Muscle layer of colon (tissue), 2 donors: ENCODE data around the gene TRIM52.

Source experiments
- H3K27ac ChIP-seq: one replicate; pipeline ENCODE4 v1.7.0; 2013; ENCODE audit warnings: low read depth, mild to moderate bottlenecking, low read length, moderate library complexity
- H3K27me3 ChIP-seq, 2 donors: one replicate each; pipeline ENCODE4 v1.7.0; 2013; ENCODE audit warnings: low read length in 2 of 2, mild to moderate bottlenecking in 2 of 2; ENCODE audit not compliant: insufficient read depth in 2 of 2, control insufficient read depth in 1 of 2
- H3K36me3 ChIP-seq: one replicate; pipeline ENCODE4 v1.7.0; 2013; ENCODE audit warnings: mild to moderate bottlenecking, low read length; ENCODE audit not compliant: insufficient read depth
- H3K4me1 ChIP-seq: one replicate; pipeline ENCODE4 v1.7.0; 2013; ENCODE audit warnings: mild to moderate bottlenecking, low read length; ENCODE audit not compliant: insufficient read depth
- H3K4me3 ChIP-seq, 2 donors: one replicate each; pipeline ENCODE4 v1.7.0; 2013; ENCODE audit warnings: low read length in 2 of 2, low read depth in 1 of 2, mild to moderate bottlenecking in 1 of 2, moderate library complexity in 1 of 2
- H3K9ac ChIP-seq: one replicate; pipeline ENCODE4 v1.7.0; 2013; ENCODE audit warnings: low read length
- H3K9me3 ChIP-seq: one replicate; pipeline ENCODE4 v1.7.0; 2013; ENCODE audit warnings: mild to moderate bottlenecking, low read length
- donor health status: abdominal sarcoma.
- donor health status: Adenocarcinoma of cecum.

The TRIM52 gene

GRCh38 chr5:181248277-181248676, 12.7 kb downstream of the TRIM52 start:
- peak overlapping the region; percentile 39 for H3K9ac ChIP-seq
- H3K4me1 ChIP-seq = peaks cover 42% of the 10 kb centered on the region
- H3K9me3 ChIP-seq = no peaks in the 10 kb centered on the region
- peak overlapping the region; percentile 25 to 92 for H3K4me3 ChIP-seq
- no peaks in the 10 kb centered on the region for H3K36me3 ChIP-seq
- H3K27ac ChIP-seq = peak overlapping the region; percentile 94
- H3K27me3 ChIP-seq = no peaks in the 10 kb centered on the region

- Histone ChIP-seq H3K4me3 (peak overlapping the region; percentile 55 to 92), H3K36me3 (peaks cover 10% of the 10 kb centered on the region), H3K27me3 (no peaks in the 10 kb centered on the region), H3K27ac (peak overlapping the region; percentile 94), H3K4me1 (peaks cover 59% of the 10 kb centered on the region), H3K9me3 (no peaks in the 10 kb centered on the region), H3K9ac (peak overlapping the region; percentile 88)
Observed at GRCh38 chr5:181246276-181247049, 14.5 kb downstream of the TRIM52 start.

- peaks cover 62% of the 10 kb centered on the region for H3K4me1 ChIP-seq
- peak overlapping the region; percentile 55 to 92 for H3K4me3 ChIP-seq
- H3K9me3 ChIP-seq = no peaks in the 10 kb centered on the region
- peak overlapping the region; percentile 89 for H3K27ac ChIP-seq
- no peaks in the 10 kb centered on the region for H3K27me3 ChIP-seq
- H3K9ac ChIP-seq = peak overlapping the region; percentile 81
- H3K36me3 ChIP-seq = peaks cover 18% of the 10 kb centered on the region
Observed at GRCh38 chr5:181245427-181246275, 15.3 kb downstream of the TRIM52 start.

- Histone ChIP-seq H3K9me3 (no peaks in the 10 kb centered on the region), H3K4me3 (peak within 1 kb of the TSS; percentile 92), H3K36me3 (peaks cover 31% of the 10 kb centered on the region), H3K4me1 (peaks cover 43% of the 10 kb centered on the region), H3K27ac (peak within 1 kb of the TSS; percentile 75), H3K9ac (peak within 1 kb of the TSS; percentile 92), H3K27me3 (no peaks in the 10 kb centered on the region)
Observed at GRCh38 chr5:181243564-181244343, 17.2 kb downstream of the TRIM52 start, which contains the start of gene RACK1. Gene RACK1, minus strand, starts transcription at chr5:181243906. Its CDS starts 106 bp downstream, at chr5:181243800.

GRCh38 chr5:181243018-181243563, 17.9 kb downstream of the TRIM52 start:
- peak overlapping the region; percentile 75 for H3K27ac ChIP-seq
- H3K4me1 ChIP-seq = peaks cover 38% of the 10 kb centered on the region
- H3K36me3 ChIP-seq = peaks cover 38% of the 10 kb centered on the region
- peak overlapping the region; percentile 92 for H3K9ac ChIP-seq
- H3K9me3 ChIP-seq = no peaks in the 10 kb centered on the region
- H3K4me3 ChIP-seq = peak overlapping the region; percentile 91 to 92
- H3K27me3 ChIP-seq = no peaks in the 10 kb centered on the region

- H3K9me3 ChIP-seq = no peaks in the 10 kb centered on the region
- H3K27ac ChIP-seq = peak overlapping the region; percentile 75
- peaks cover 48% of the 10 kb centered on the region for H3K36me3 ChIP-seq
- H3K4me3 ChIP-seq = peak overlapping the region in 1 of 2 donors; percentile 91
- peaks cover 32% of the 10 kb centered on the region for H3K4me1 ChIP-seq
- no peaks in the 10 kb centered on the region for H3K27me3 ChIP-seq
- peak overlapping the region; percentile 92 for H3K9ac ChIP-seq
Observed at GRCh38 chr5:181242031-181242451, 18.9 kb downstream of the TRIM52 start.

- no peaks in the 10 kb centered on the region for H3K27me3 ChIP-seq
- peak overlapping the region; percentile 92 for H3K9ac ChIP-seq
- H3K36me3 ChIP-seq = peaks cover 54% of the 10 kb centered on the region
- H3K27ac ChIP-seq = peak overlapping the region; percentile 75
- H3K4me3 ChIP-seq = peak overlapping the region in 1 of 2 donors; percentile 91
- no peaks in the 10 kb centered on the region for H3K9me3 ChIP-seq
- H3K4me1 ChIP-seq = peaks cover 32% of the 10 kb centered on the region
Observed at GRCh38 chr5:181241393-181241975, 19.5 kb downstream of the TRIM52 start.

- peaks cover 20% of the 10 kb centered on the region for H3K4me1 ChIP-seq
- no peak overlapping the region for H3K9ac ChIP-seq
- no peak overlapping the region for H3K4me3 ChIP-seq
- no peaks in the 10 kb centered on the region for H3K27me3 ChIP-seq
- peaks cover 72% of the 10 kb centered on the region for H3K36me3 ChIP-seq
- no peak overlapping the region for H3K27ac ChIP-seq
- no peaks in the 10 kb centered on the region for H3K9me3 ChIP-seq
Observed at GRCh38 chr5:181239062-181239663, 21.8 kb downstream of the TRIM52 start.

GRCh38 chr5:181237729-181238385, 23.1 kb downstream of the TRIM52 start:
- Histone ChIP-seq H3K9ac (no peak overlapping the region), H3K9me3 (no peaks in the 10 kb centered on the region), H3K27me3 (no peaks in the 10 kb centered on the region), H3K4me1 (peaks cover 17% of the 10 kb centered on the region), H3K36me3 (peaks cover 82% of the 10 kb centered on the region), H3K4me3 (no peak overlapping the region), H3K27ac (no peak overlapping the region)
